PFSK-1 (cell line): ENCODE results near the gene MIB1.

Experiments used
- FOXP2 ChIP-seq: optimal IDR thresholded peaks from 2 replicates; pipeline ENCODE3; 2011; ENCODE audit warnings: borderline replicate concordance, control low read depth, inconsistent platforms; ENCODE audit not compliant: insufficient read depth; ENCODE audit errors: extremely low read length, extremely low read depth
- POLR2AphosphoS5 ChIP-seq: IDR thresholded peaks from 2 replicates; pipeline ENCODE4 v1.6.1; 2012; ENCODE audit warnings: low read depth, mild to moderate bottlenecking, control low read depth, low read length, moderate library complexity
- REST ChIP-seq, 2 experiments: IDR thresholded peaks; 2 replicates each; pipeline versions ENCODE4 v1.6.1 to v1.8.0; 2011 to 2012; ENCODE audit warnings: low read depth in 2 of 2, low read length in 2 of 2, control low read depth in 1 of 2, inconsistent platforms in 1 of 2, mild to moderate bottlenecking in 1 of 2, moderate library complexity in 1 of 2; ENCODE audit not compliant: insufficient read depth in 1 of 2
- SIN3A ChIP-seq: IDR thresholded peaks from 2 replicates; pipeline ENCODE4 v1.6.1; 2012; ENCODE audit warnings: mild to moderate bottlenecking, low read length, moderate library complexity, borderline replicate concordance; ENCODE audit not compliant: insufficient read depth
- TAF1 ChIP-seq: IDR thresholded peaks from 2 replicates; pipeline ENCODE4 v1.6.1; 2012; ENCODE audit warnings: low read length, control low read depth, borderline replicate concordance; ENCODE audit not compliant: insufficient read depth

Gene MIB1

GRCh38 chr18:21830532-21830931, 89.9 kb downstream of the MIB1 start:
- TF ChIP-seq TAF1 (no peak), FOXP2 (no peak), SIN3A (no peak), POLR2AphosphoS5 (no peak), REST (IDR thresholded peaks at IDR 0.05; ENCODE audit: insufficient read depth in 1 of 2, low read depth in 2 of 2, low read length in 2 of 2) (no peak)

- TF ChIP-seq REST (IDR thresholded peaks at IDR 0.05; ENCODE audit: insufficient read depth in 1 of 2, low read depth in 2 of 2, low read length in 2 of 2) (no peak), FOXP2 (no peak), SIN3A (no peak), TAF1 (no peak), POLR2AphosphoS5 (no peak)
Observed at GRCh38 chr18:21831413-21831831, 90.8 kb downstream of the MIB1 start.

- no peak for TF ChIP-seq POLR2AphosphoS5
- TF ChIP-seq TAF1, result no peak
- TF ChIP-seq SIN3A, result no peak
- no peak for TF ChIP-seq REST (IDR thresholded peaks at IDR 0.05; ENCODE audit: insufficient read depth in 1 of 2, low read depth in 2 of 2, low read length in 2 of 2)
- no peak for TF ChIP-seq FOXP2
Observed at GRCh38 chr18:21833604-21834298, 93.2 kb downstream of the MIB1 start.

- TF ChIP-seq REST (IDR thresholded peaks at IDR 0.05; ENCODE audit: insufficient read depth in 1 of 2, low read depth in 2 of 2, low read length in 2 of 2) (no peak), POLR2AphosphoS5 (no peak), FOXP2 (no peak), TAF1 (no peak), SIN3A (no peak)
Observed at GRCh38 chr18:21834299-21834660, 93.7 kb downstream of the MIB1 start.

- TF ChIP-seq REST (IDR thresholded peaks at IDR 0.05; ENCODE audit: insufficient read depth in 1 of 2, low read depth in 2 of 2, low read length in 2 of 2) (no peak), TAF1 (no peak), FOXP2 (no peak), POLR2AphosphoS5 (no peak), SIN3A (no peak)
Observed at GRCh38 chr18:21841570-21841969, 101.0 kb downstream of the MIB1 start.
